ENCODE measurements around the gene GID8.
"Not testable (repeated sequence)": the region's sequence is repeated elsewhere in the genome, so short reads cannot be mapped to it uniquely, and the experiment has no call there.

GID8 gene

DNA sequence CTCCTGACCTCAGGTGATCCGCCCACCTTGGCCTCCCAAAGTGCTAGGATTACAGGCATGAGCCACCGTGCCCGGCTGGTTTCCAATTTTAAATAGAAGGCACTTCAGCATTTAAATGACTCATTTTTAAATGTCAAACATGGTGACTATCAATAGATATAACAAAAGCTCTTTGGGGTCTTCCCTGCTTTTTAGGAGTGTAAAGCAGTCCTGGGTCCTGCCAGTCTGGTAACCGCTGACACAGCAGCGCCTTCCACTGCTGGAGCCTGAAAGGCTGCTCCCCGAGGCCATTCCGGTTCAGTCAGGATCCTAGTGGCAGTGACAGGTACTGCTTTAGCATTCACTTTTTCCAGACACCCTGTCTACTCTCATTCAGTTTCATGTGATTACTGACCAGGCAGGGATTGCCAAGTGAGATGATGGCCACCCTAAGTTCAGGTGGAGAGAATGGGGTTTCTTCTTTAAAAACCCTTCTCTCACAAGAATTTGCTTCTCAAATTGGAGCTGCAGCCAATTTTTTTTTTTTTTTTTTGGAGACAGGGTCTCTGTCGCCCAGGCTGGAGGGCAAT, 16.7 kb upstream of the GID8 start:
- in situ Hi-C loops (cut with HindIII; ENCODE audit: low sequenced_read_pairs), result no loop called here

- in situ Hi-C loops (cut with HindIII; ENCODE audit: low sequenced_read_pairs), result no loop called here
Measured at GRCh38 chr20:62922451-62922921, 15.5 kb upstream of the GID8 start.

DNA sequence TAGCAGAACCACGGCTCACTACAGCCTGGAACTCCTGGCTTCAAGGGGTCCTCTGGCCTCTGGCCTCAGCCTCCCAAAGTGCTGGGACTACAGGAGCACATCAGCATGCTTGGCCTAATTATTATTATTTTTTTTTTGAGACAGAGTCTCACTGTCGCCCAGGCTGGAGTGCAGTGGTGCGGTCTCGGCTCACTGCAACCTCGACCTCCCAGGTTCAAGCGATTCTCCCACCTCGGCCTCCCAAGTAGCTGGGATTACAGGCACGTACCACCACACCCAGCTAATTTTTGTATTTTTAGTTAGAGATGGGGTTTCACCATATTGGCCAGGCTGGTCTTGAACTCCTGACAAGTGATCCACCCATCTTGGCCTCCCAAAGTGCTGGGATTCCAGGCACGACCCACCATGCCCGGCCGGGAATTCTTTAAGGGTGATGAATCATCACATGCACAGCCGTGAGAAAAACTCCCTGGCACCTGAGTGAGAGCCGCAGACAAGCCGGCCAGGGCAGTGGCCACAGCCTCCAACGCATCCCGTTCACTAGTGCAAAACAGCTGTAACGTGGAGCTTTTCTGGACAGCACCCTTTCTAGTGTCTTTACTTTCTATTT, 14.8 kb upstream of the GID8 start:
- in situ Hi-C loops (cut with HindIII; ENCODE audit: low sequenced_read_pairs), result not testable (repeated sequence)

GRCh38 chr20:62923669-62924441, 14.1 kb upstream of the GID8 start:
- in situ Hi-C loops (cut with HindIII; ENCODE audit: low sequenced_read_pairs), result no loop called here

DNA sequence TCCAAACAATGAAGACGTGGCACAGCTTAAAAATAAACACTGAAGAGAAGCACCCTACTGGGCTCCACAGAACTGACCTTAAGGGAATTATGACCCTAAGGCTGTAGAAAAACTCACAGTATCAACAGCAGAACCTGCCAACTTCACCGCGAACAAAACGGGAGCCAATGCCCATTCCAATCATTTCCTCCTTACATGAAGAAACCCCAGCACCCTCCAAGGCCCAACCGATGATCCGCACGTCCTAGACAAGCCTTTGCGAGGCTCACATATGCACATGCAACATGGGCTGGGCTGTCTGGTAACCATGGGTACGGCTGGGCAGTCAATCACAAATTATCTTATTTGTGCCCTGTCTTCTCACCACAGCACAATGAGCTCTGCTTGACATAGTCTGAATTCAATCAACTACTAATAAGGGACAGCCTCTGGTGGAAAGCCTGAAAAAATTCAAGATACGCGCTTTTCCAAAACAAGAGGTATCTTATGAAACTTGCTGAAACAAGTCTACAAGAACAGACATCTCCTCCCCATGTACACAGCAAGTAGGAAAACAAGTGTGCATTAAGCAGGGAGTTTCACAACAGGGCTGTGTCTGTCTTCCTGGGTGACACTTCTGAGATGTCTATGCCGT, 13.4 kb upstream of the GID8 start:
- in situ Hi-C loops (cut with HindIII; ENCODE audit: low sequenced_read_pairs), result no loop called here

GRCh38 chr20:62925076-62925419, 12.9 kb upstream of the GID8 start:
- in situ Hi-C loops (cut with HindIII; ENCODE audit: low sequenced_read_pairs), result no loop called here

GRCh38 chr20:62925420-62926228, 12.3 kb upstream of the GID8 start:
- in situ Hi-C loops (cut with HindIII; ENCODE audit: low sequenced_read_pairs), result no loop called here

DNA sequence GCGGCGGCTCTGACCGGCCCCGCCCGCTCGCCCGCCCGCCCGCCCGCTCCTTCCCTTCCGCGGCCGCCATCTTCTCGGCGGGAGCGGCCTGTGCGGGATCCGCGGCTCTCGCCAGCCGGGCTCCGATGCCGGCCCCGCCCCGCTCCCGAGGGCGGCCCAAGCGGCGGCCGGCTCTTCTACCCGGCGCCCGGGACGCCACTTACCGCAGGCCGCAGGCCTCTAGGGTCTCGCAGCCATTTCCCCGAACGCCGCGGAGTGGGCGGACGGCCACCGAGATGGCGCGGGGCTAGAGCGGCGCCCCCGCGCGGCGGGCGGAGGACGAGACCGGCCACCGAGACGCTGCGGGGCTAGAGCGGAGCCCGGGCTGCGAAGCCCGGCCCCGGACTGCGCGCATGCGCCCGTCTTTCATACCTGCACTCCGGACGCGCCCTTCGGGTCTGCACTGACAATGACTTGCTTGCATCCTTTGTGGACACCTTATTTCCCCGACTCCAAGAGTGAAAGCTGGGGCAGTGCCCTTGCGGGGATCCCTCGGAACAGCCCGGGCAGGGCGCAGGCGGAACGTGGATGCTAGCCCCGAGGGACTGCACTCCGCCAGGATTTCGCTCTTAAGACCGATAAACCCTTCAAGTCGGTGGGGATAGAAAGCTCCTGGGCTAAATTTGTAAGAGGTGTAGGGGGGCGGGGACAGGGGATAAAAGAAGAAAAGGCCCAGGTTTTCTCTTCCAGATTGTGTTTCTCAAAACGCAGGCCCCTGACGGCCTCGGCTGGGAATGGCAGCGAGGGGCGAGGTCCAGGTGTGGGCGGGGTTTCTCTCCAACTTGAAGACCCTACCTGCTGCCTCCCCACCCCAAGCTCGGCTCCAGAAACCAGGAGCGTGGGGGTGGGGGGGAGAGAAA, 11.5 kb upstream of the GID8 start, which contains the start of gene DIDO1:
TSS of gene DIDO1 (minus strand) at position 277 of the 899 bp plus-strand sequence.
- in situ Hi-C loops (cut with HindIII; ENCODE audit: low sequenced_read_pairs), result no loop called here

DNA sequence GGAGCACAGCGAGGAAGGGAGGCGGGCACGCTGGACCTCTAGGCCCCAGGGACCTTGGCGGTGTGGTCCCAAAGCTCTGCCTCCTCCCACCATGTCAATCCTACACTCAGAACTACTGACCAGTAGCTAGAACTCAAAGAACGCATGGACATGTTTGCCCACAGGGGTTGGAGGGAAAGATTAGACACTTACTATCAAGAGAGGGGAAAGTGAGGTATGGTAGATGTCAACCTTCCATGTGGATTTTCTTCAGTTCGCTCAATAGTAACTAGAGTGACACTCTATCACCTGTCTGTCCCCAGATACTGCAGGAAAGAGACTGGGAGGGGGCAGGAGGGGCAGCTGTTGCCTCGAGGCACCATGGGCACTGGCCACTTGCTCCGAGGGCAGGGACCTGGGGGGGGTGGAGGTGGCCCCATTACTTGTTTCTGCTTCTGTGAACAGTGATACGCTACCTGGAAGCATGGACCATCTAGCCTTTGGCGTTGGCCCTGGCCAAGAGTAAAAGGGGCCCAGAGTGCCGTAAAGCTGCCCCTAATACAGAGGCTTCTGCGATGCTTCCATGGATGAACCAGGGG, 10.7 kb upstream of the GID8 start:
- in situ Hi-C loops (cut with HindIII; ENCODE audit: low sequenced_read_pairs), result no loop called here

DNA sequence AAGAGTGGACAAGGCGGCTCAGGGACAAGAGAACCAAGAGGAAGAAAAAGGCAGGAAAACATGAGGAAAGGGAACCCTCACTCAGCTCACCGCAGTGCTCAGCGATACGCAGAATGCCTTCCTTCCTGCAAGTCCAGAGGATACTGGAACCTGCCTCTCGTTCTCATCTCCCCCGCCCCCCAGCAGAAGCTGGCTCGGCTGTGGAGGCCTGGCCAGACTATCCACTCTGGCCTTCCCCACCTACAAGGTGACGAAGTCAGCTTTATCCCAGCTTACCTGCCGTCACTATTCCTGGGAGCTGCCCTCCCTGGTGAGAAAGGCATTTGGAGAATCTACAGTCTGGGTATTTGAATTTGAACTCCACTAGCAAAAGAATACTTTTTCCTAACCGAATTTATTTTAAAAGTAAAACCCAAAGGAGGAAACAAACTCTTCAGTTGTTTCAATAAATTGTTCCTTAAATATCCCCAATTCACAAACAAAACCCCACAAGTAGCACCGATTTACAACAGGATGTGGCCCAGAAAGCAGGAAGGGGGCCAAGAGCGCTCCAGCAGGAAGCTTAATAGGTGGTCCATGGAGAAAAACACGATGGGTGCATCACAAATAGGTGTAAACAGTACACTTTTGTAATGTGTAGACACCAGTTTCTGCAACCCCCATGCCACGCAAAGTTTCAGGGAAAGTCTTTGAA, 9.6 kb upstream of the GID8 start:
- in situ Hi-C loops (cut with HindIII; ENCODE audit: low sequenced_read_pairs), result no loop called here

GRCh38 chr20:62929051-62929538, 8.9 kb upstream of the GID8 start:
- in situ Hi-C loops (cut with HindIII; ENCODE audit: low sequenced_read_pairs), result no loop called here

GRCh38 chr20:62931464-62931863, 6.5 kb upstream of the GID8 start:
- in situ Hi-C loops (cut with HindIII; ENCODE audit: low sequenced_read_pairs), result no loop called here

DNA sequence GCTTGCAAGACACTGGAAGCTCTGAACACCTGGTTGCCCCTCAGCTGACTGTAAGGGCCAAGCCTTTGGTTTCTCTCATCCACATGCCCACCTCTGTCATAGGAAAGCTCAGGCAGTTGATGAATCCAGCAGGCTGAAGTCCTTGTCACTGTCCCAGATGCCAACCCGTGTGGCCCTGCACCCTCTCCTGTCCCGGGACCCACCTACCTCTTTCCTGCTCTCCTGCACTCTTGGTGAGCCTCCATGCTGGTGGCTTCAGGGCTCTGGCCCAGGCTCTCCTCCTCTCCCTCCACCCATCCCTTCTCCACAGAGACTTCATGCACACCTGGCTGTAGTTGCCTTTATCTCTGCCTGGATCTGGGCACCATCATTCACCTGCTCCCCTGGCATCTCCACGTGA, 4.0 kb upstream of the GID8 start:
- in situ Hi-C loops (cut with HindIII; ENCODE audit: low sequenced_read_pairs), result no loop called here

GRCh38 chr20:62935204-62935967, 2.6 kb upstream of the GID8 start:
- in situ Hi-C loops (cut with HindIII; ENCODE audit: low sequenced_read_pairs), result no loop called here

DNA sequence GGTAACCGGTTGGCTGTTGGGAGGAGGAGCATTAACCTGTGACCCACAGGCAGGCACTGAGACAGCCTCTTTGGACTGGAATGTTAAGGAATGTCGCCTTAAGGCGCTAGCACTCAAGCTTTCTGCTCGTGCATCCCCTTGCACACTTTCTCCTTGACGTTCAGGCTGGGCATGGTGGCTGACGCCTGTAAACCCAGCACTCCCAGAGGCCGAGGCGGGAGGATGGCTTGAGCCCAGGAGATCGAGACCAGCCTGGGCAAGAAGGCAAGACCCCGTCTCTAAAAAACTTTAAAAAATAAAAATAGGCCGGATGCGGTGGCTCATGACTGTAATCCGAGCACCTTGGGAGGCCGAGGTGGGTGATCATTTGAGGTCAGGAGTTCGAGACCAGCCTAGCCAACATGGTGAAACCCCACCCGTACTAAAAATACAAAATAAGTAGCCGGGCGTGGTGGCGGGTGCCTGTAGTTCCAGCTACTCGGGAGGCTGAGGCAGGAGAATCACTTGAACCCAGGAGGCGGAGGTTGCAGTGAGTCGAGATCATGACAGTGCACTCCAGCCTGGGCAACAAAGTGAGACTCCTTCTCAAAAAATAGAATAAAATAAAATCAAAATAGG, 1.9 kb upstream of the GID8 start:
- in situ Hi-C loops (cut with HindIII; ENCODE audit: low sequenced_read_pairs), result no loop called here

DNA sequence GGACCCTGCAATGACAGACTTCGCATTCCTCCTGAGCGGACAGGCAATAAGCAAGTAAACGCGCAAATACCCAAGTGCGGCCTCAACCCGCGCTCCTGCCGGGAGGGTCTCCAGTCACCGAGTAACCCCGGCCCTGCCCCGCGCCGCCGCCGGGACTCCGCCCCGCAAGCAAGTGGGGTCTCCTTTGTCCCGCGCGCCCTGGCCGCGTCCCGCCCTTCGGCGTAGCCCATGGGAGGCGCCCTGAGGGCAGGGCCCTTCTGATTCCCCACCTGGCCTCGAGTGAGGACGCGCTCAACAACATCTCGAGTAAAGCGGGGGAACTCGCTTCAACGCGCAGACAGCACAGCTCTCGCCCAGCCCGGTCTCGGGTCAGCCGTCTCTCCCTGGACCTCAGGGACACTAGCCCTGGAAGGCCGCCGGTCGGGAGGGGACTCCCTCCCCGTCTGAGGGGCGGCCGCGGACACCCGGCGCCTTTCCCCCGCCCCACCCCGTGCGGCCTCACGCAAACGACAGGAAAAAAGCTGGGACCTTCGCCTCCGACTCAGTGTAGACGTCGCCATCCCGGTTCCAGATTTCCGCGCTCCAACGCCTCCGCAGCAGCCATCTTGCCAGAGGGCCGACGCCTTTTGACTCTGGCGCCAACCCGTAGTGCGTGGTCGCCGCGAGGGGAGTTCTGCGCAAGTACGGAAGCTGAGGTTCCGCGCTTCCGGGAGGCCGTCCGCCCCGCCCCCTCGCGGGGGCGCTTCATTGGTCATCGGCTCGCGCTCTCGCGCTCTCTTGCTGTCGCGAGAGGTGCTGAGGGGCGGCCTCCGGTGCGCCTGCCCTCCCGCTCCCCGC, 461 bp upstream of the GID8 start:
- in situ Hi-C loops (cut with HindIII; ENCODE audit: low sequenced_read_pairs), result no loop called here

- in situ Hi-C loops (cut with HindIII; ENCODE audit: low sequenced_read_pairs), result no loop called here
Measured at GRCh38 chr20:62940875-62941274, 2.9 kb downstream of the GID8 start.

All from DLD1 (cell line).